Trophoblast cell (in vitro differentiated cells and primary cell): Measurements from ENCODE around the gene ACSL5.
"Not testable (repeated sequence)": the region's sequence is repeated elsewhere in the genome, so short reads cannot be mapped to it uniquely, and the experiment has no call there.

ENCODE experiments used
- DNase-seq, 2 donors: peaks; one replicate each; pipeline ENCODE4 v3.0.0-alpha.2; 2016
- H2AFZ ChIP-seq: 2 replicates; pipeline ENCODE4 v1.6.1; 2013; ENCODE audit warnings: low read length, moderate library complexity, mild to moderate bottlenecking; ENCODE audit not compliant: insufficient read depth, poor library complexity
- H2AK5ac ChIP-seq: 2 replicates; pipeline ENCODE4 v1.6.1; 2013; ENCODE audit warnings: mild to moderate bottlenecking, low read length
- H2BK120ac ChIP-seq: 2 replicates; pipeline ENCODE4 v1.6.1; 2013; ENCODE audit warnings: low read length, mild to moderate bottlenecking, moderate library complexity; ENCODE audit not compliant: insufficient read depth, poor library complexity
- H2BK12ac ChIP-seq: 2 replicates; pipeline ENCODE4 v1.6.1; 2013; ENCODE audit warnings: mild to moderate bottlenecking, low read length, moderate library complexity
- H2BK5ac ChIP-seq: 2 replicates; pipeline ENCODE4 v1.6.1; 2013; ENCODE audit warnings: low read length, low read depth, moderate library complexity, mild to moderate bottlenecking; ENCODE audit not compliant: poor library complexity
- H3K14ac ChIP-seq: 2 replicates; pipeline ENCODE4 v1.6.1; 2013; ENCODE audit warnings: mild to moderate bottlenecking, low read length
- H3K18ac ChIP-seq: 2 replicates; pipeline ENCODE4 v1.6.1; 2013; ENCODE audit warnings: mild to moderate bottlenecking, low read length
- H3K23ac ChIP-seq: 2 replicates; pipeline ENCODE4 v1.6.1; 2013; ENCODE audit warnings: low read length
- H3K27ac ChIP-seq: 2 replicates; pipeline ENCODE4 v1.5.1; 2013; ENCODE audit warnings: low read depth, mild to moderate bottlenecking, inconsistent platforms, low read length, moderate library complexity
- H3K27me3 ChIP-seq: 2 replicates; pipeline ENCODE4 v1.6.1; 2013; ENCODE audit warnings: inconsistent platforms, mild to moderate bottlenecking, low read length, moderate library complexity; ENCODE audit not compliant: insufficient read depth
- H3K36me3 ChIP-seq, 2 experiments: 1 replicate in 1 of 2; 2 replicates in 1 of 2; pipeline ENCODE4 v1.6.1; 2013; ENCODE audit warnings: low read length in 2 of 2, mild to moderate bottlenecking in 2 of 2, moderate library complexity in 1 of 2; ENCODE audit not compliant: insufficient read depth in 2 of 2, control insufficient read depth in 1 of 2
- H3K4ac ChIP-seq: 2 replicates; pipeline ENCODE4 v1.6.1; 2013; ENCODE audit warnings: low read depth, mild to moderate bottlenecking, low read length, moderate library complexity
- H3K4me1 ChIP-seq, 2 experiments: 1 replicate in 1 of 2; 2 replicates in 1 of 2; pipeline ENCODE4 v1.6.1; 2013; ENCODE audit warnings: low read length in 2 of 2, mild to moderate bottlenecking in 2 of 2, moderate library complexity in 1 of 2; ENCODE audit not compliant: insufficient read depth in 2 of 2, control insufficient read depth in 1 of 2
- H3K4me2 ChIP-seq: 2 replicates; pipeline ENCODE4 v1.6.1; 2013; ENCODE audit warnings: inconsistent platforms, mild to moderate bottlenecking, low read length, moderate library complexity
- H3K4me3 ChIP-seq: 2 replicates; pipeline ENCODE4 v1.5.1; 2013; ENCODE audit warnings: mild to moderate bottlenecking, low read depth, low read length, inconsistent platforms
- H3K79me1 ChIP-seq: one replicate; pipeline ENCODE4 v1.6.1; 2013; ENCODE audit warnings: low read length
- H3K79me2 ChIP-seq: 2 replicates; pipeline ENCODE4 v1.6.1; 2013; ENCODE audit warnings: low read length, mild to moderate bottlenecking; ENCODE audit not compliant: control insufficient read depth, insufficient read depth, poor library complexity
- H3K9ac ChIP-seq: 2 replicates; pipeline ENCODE4 v1.6.1; 2013; ENCODE audit warnings: mild to moderate bottlenecking, low read length
- H3K9me3 ChIP-seq: 2 replicates; pipeline ENCODE4 v1.6.1; 2013; ENCODE audit warnings: low read depth, mild to moderate bottlenecking, control low read depth, inconsistent platforms, low read length; ENCODE audit not compliant: insufficient read depth
- H4K12ac ChIP-seq: 2 replicates; pipeline ENCODE4 v1.6.1; 2013; ENCODE audit warnings: low read depth, mild to moderate bottlenecking, low read length, moderate library complexity
- H4K8ac ChIP-seq: 2 replicates; pipeline ENCODE4 v1.6.1; 2013; ENCODE audit warnings: low read depth, mild to moderate bottlenecking, low read length, moderate library complexity
- H4K91ac ChIP-seq: one replicate; pipeline ENCODE4 v1.6.1; 2013; ENCODE audit warnings: low read depth, mild to moderate bottlenecking, low read length, moderate library complexity
- WGBS: extraction: QIAGEN DNeasy Blood & Tissue Kit; methylation state at CpG from one replicate; pipeline ENCODE4 v1.1.7; 2013; ENCODE audit warnings: missing lambda C conversion rate; ENCODE audit not compliant: insufficient read length, insufficient coverage; ENCODE audit errors: extremely low coverage; 5-methylcytosine and 5-hydroxymethylcytosine counted together

The ACSL5 gene

GRCh38 chr10:112404617-112405016 is 30.7 kb downstream of the ACSL5 start:
- H3K23ac ChIP-seq = no peak overlapping the region
- peak overlapping the region; percentile 27 for H3K4me2 ChIP-seq
- no peaks in the 10 kb centered on the region for H3K36me3 ChIP-seq
- H3K79me2 ChIP-seq = no peaks in the 10 kb centered on the region
- H4K8ac ChIP-seq = no peak overlapping the region
- H3K9me3 ChIP-seq = no peaks in the 10 kb centered on the region
- no peak overlapping the region for H3K27ac ChIP-seq
- no peak overlapping the region for H2BK12ac ChIP-seq
- no peak overlapping the region for H3K4me3 ChIP-seq
- no peak overlapping the region for H2AK5ac ChIP-seq
- H3K4me1 ChIP-seq = no peaks in the 10 kb centered on the region
- no peak overlapping the region for H3K4ac ChIP-seq
- H2BK120ac ChIP-seq = no peak overlapping the region
- H3K9ac ChIP-seq = no peak overlapping the region
- WGBS = no CpG with 5 or more reads among the region's 3 CpGs
- no peak overlapping the region for H3K18ac ChIP-seq
- no peak overlapping the region for H2BK5ac ChIP-seq
- H2AFZ ChIP-seq = no peak overlapping the region
- no peak overlapping the region for H3K14ac ChIP-seq
- no peak overlapping the region for H4K12ac ChIP-seq
- DNase-seq = peak; percentile 72 to 89
- H3K27me3 ChIP-seq = no peaks in the 10 kb centered on the region
- no peak overlapping the region for H4K91ac ChIP-seq
- no peaks in the 10 kb centered on the region for H3K79me1 ChIP-seq

GRCh38 chr10:112406806-112407205 is 32.9 kb downstream of the ACSL5 start:
- H4K8ac ChIP-seq, H3K79me2 ChIP-seq, H3K27me3 ChIP-seq, H4K12ac ChIP-seq, H3K23ac ChIP-seq, H3K9ac ChIP-seq, H3K36me3 ChIP-seq, H2BK12ac ChIP-seq, H3K4me3 ChIP-seq, H3K9me3 ChIP-seq, H2AK5ac ChIP-seq, H3K4ac ChIP-seq, H2BK5ac ChIP-seq, H3K4me2 ChIP-seq, H3K79me1 ChIP-seq, H3K27ac ChIP-seq, DNase-seq, H3K18ac ChIP-seq, H2AFZ ChIP-seq, H3K14ac ChIP-seq, H3K4me1 ChIP-seq, H4K91ac ChIP-seq, H2BK120ac ChIP-seq: not testable (repeated sequence)
- no CpG with 5 or more reads among the region's 2 CpGs for WGBS

GRCh38 chr10:112407696-112408095 is 33.8 kb downstream of the ACSL5 start:
- Histone ChIP-seq H3K23ac (no peak overlapping the region), H3K36me3 (no peaks in the 10 kb centered on the region), H3K18ac (no peak overlapping the region), H3K4me1 (no peaks in the 10 kb centered on the region), H2AK5ac (no peak overlapping the region), H3K4ac (no peak overlapping the region), H3K79me2 (no peaks in the 10 kb centered on the region), H4K8ac (no peak overlapping the region), H3K27me3 (no peaks in the 10 kb centered on the region), H3K14ac (no peak overlapping the region), H3K9me3 (no peaks in the 10 kb centered on the region), H3K79me1 (no peaks in the 10 kb centered on the region), H4K12ac (no peak overlapping the region), H3K4me2 (no peak overlapping the region), H3K9ac (no peak overlapping the region), H3K27ac (no peak overlapping the region), H2AFZ (no peak overlapping the region), H2BK5ac (no peak overlapping the region), H4K91ac (no peak overlapping the region), H2BK120ac (no peak overlapping the region), H2BK12ac (no peak overlapping the region), H3K4me3 (no peak overlapping the region)
- no CpG with 5 or more reads among the region's 1 CpG for WGBS
- DNase-seq = no peak

GRCh38 chr10:112409299-112409698 is 35.4 kb downstream of the ACSL5 start:
- Histone ChIP-seq H2AFZ (no peak overlapping the region), H3K23ac (no peak overlapping the region), H4K8ac (no peak overlapping the region), H3K9me3 (no peaks in the 10 kb centered on the region), H3K4me1 (no peaks in the 10 kb centered on the region), H4K91ac (no peak overlapping the region), H2AK5ac (no peak overlapping the region), H3K36me3 (no peaks in the 10 kb centered on the region), H3K9ac (no peak overlapping the region), H2BK5ac (no peak overlapping the region), H3K14ac (no peak overlapping the region), H3K79me1 (no peaks in the 10 kb centered on the region), H3K79me2 (no peaks in the 10 kb centered on the region), H3K27me3 (no peaks in the 10 kb centered on the region), H3K27ac (no peak overlapping the region), H4K12ac (no peak overlapping the region), H2BK12ac (no peak overlapping the region), H3K4ac (no peak overlapping the region), H3K4me3 (no peak overlapping the region), H3K4me2 (no peak overlapping the region), H2BK120ac (no peak overlapping the region), H3K18ac (no peak overlapping the region)
- WGBS = no CpG with 5 or more reads among the region's 2 CpGs
- no peak for DNase-seq
